HS-5 (cell line): ENCODE measurements around the gene KBTBD7.

Experiments
- DNase-seq: peaks from one replicate; pipeline ENCODE4 v3.0.0-alpha.2; 2012; ENCODE audit warnings: low read depth

The KBTBD7 gene, protein sequence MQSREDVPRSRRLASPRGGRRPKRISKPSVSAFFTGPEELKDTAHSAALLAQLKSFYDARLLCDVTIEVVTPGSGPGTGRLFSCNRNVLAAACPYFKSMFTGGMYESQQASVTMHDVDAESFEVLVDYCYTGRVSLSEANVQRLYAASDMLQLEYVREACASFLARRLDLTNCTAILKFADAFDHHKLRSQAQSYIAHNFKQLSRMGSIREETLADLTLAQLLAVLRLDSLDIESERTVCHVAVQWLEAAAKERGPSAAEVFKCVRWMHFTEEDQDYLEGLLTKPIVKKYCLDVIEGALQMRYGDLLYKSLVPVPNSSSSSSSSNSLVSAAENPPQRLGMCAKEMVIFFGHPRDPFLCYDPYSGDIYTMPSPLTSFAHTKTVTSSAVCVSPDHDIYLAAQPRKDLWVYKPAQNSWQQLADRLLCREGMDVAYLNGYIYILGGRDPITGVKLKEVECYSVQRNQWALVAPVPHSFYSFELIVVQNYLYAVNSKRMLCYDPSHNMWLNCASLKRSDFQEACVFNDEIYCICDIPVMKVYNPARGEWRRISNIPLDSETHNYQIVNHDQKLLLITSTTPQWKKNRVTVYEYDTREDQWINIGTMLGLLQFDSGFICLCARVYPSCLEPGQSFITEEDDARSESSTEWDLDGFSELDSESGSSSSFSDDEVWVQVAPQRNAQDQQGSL

GRCh38 chr13:41193919-41194824 lies at the start of gene KBTBD7:
KBTBD7 (minus strand) TSS chr13:41194569; CDS start chr13:41194257, 312 bp downstream.
- peak; percentile 63 for DNase-seq

DNA sequence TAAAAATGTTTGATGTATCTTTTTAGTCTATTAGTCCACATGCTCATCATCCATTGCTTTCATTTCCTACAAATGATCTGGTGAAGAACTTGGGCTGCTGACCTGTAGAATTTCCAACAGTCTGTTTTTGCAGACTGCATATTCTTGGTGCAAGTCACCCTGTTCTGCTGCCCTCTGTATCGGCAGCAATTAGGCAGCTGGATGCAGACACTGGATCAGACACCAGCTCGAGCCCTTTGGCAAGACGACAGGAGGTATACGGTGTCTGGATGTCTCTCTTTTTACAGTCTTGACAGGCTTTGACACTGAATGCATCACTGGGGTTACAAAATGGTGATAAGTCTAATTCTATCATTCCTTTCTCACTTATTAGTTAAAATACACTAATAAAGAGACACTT lies 47.3 kb upstream of the KBTBD7 start:
- DNase-seq = no peak

DNA sequence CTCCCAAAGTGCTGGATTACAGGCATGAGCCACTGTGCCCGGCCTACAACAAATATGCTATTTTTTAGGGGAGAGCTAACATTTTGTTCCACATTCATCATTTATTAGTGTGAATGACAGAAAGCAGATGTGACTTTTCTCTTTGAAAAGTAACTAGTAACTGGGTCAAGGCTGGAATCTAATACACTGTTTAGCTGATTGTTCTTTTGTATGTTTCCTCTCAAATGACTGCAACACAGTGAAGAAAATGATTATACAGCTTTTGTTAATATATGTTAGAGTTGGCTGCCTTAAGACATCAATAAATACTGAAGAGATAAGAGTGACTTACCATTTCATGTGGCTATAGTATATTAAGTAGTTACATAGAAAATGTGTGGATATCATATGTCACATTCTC lies 42.0 kb upstream of the KBTBD7 start:
- DNase-seq = no peak

GRCh38 chr13:41232578-41233480 lies 38.5 kb upstream of the KBTBD7 start:
- DNase-seq = no peak

GRCh38 chr13:41231786-41232185 lies 37.4 kb upstream of the KBTBD7 start:
- DNase-seq = no peak

- no peak for DNase-seq
Observed at GRCh38 chr13:41231025-41231677, 36.8 kb upstream of the KBTBD7 start.

- no peak for DNase-seq
Observed at GRCh38 chr13:41229356-41229755, 35.0 kb upstream of the KBTBD7 start.

DNA sequence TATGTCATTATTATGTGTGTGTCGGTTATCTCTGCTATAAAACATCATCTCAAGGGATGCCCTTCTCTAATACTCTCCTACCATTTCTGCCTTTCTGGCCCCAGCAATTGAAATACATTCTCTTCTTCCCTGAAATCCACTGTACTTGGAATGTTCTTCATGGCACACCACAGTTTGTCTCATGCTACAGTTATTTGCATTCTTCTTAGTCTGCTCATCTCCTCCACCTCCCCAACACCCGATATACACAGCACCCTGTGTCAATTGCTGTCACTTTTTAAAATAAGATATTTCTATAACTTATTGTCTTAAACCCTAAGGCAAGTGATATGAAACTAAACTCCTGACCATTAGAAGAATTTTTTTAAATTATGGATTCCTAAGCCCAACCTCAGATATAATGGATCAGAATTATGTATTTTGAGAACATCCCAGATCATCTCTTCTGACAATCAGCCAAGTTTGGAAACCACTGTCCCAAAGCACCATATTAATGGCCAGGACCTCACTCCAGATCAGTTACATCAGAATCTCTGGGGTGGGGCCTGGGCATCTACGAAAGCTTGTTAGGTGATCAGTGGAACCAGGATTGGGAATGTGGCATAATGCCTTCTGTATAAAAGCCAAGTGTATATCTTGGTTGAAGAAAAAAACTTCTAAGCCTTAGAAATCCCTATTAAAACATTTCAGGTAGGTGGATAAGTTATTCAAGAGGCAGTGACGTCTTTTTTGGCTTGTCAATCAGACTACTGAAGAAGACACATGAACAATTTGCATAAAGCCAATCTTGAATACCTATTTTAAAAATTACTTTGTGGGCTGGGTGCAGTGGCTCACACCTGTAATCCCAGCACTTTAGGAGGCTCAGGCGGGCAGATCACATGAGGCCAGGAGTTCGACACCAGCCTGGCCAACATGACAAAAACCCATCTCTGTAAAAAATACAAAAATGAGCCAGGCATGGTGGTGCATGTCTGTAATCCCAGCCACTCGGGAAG lies 30.0 kb upstream of the KBTBD7 start:
- peak; percentile 41 for DNase-seq

GRCh38 chr13:41222259-41222852 lies 28.0 kb upstream of the KBTBD7 start:
- DNase-seq = no peak

DNA sequence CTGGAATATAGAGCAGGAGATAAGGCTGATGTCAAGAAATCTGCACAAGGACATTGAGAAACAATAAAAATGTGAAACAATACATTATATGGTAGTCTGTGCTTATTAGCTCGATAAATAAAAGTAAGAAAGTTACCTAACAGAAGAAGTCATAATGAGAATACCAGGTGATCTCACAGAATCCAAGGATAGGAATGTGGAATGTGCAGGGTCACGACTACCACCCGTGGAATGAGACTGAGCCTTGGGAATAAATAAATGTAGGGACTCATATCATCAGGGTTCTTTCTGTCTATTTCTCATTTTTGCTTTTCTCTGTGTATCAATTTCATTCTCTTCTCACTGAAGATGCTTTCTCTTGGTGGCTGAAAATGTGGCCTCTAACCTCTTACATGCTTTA lies 26.0 kb upstream of the KBTBD7 start:
- no peak for DNase-seq

DNA sequence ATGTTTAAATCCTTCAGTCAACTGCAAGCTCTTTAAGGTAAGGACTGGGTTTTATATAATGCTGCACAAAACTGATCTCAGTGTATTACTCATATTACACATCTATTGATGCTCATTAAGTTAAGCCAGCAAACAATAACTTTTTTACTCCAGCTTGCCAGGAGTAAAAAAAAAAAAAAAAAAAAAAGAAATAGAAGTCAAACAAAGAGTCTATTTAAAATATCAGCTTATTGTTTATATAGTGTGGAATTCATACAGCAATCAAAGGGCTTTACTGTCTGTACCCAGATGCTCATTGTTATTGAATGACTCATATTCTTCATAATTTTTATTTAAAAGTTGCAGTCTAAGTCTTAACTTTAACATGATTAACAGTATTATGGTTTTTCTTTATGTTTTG lies 21.8 kb upstream of the KBTBD7 start:
- no peak for DNase-seq

DNA sequence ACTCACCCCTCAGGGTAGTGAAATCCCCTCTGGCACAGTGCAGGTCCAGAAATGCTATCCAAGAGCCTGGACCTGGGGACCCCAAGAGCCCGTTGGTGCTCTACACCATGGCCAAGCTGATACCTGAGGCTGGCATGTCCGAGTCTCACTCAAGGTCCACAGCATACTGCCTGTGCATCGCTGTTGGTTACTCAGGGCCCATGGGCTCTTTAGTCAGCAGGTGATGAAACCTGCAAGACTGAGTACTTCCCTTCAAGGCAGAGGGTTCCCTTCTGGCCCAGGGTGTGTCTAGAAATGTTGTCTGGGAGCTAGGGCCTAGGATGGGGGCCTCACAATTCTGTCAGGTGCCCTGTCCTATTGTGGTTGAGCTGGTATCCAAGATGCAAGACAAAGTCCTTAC lies 19.6 kb upstream of the KBTBD7 start:
- DNase-seq = no peak

DNA sequence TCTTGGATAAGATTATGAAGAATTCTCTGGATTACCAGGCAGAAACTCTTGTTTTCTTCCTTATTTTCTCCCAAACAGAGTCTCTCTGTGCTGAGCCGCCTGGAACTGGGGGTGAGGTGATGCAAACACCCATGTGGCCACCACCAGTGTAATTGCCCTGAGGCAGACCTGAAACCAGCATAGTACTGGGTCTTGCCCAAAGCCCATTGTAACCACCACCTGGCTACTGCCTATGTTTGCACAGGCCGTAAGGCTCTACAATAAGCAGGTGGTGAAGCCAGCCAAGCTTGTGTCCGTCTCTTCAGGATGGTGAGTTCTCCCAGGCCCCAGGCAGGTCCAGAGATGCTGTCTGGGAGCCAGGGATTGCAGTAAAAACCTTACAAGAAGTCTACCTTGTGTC lies 18.9 kb upstream of the KBTBD7 start:
- no peak for DNase-seq

GRCh38 chr13:41212881-41213280 lies 18.5 kb upstream of the KBTBD7 start:
- DNase-seq = no peak

GRCh38 chr13:41211062-41211461 lies 16.7 kb upstream of the KBTBD7 start:
- DNase-seq = no peak

GRCh38 chr13:41206467-41206866 lies 12.1 kb upstream of the KBTBD7 start:
- no peak for DNase-seq

DNA sequence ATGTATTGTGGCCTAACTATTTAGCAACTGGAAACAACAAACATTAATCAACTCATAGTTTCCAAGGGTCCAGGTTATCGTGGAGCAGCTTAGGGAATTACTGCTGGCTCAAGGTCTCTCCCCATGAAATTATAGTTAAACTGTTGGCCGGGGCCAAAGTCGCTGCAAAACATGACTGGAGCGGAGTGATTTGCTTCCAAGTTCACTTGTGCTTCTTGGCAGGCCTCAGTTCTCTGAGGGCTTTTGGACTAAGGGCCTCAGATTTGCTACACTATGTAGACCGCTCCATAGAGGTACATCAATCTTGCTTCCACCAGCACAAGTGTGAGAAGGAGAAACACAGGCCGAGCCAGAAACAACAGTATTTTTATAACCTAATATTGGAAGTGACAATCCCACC lies 9.4 kb upstream of the KBTBD7 start:
- DNase-seq = no peak

DNA sequence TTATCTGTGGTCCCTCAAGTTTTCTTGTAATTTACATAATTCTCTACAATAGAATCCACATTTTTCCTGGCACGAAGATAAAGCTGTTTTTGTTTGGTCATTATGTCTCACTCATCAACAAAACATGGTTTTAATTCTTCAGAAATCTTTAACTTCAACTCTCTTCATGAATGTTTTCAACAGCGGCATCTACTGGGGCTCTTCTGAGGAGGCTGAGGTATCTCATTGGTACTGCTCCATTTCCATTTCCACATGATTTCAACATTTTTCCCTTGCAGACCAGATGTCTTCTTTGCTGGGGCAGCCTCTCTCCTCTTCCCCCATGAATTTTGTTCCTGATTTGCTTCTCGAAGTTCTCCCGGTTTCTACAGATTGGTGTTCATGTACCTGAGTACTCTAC lies 5.8 kb upstream of the KBTBD7 start:
- DNase-seq = no peak

DNA sequence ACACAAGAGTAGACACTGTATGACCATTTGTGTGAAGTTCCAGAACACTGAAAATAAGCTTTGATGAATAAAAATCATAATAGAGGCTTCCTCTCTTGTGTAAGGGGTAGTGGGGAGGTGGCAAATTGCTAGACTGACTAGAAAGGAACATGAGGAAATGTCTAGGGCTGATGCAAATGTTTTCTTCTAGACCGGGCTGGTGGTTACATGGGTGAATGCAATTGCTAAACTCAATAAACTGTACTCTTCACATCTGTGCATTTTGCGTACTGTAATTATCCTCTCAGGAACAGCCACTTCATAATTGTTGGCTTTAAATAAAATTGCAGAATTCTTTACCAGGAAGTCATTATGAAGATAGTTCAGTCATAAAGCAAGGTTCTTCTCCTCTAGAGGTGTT lies 5.2 kb upstream of the KBTBD7 start:
- DNase-seq = no peak
